Esophagus squamous epithelium (tissue), 5 donors: ENCODE results near the gene PTPRN2. TPM values are rescaled to one million over a fixed set of nuclear protein-coding genes. Genes with fewer than 3 reads are reported as not detected.

ENCODE experiments used
- DNase-seq: peaks from one replicate; lab custom pipeline; 2025; lab: John Stamatoyannopoulos, UW
- H3K27ac ChIP-seq, 4 donors: fragments of 200-600 bp; sonication (generic); one replicate each; pipeline ENCODE4 v1.5.1; 2016 to 2019; ENCODE audit warnings: mild to moderate bottlenecking in 1 of 4
- H3K27me3 ChIP-seq, 4 donors: fragments of 200-600 bp; sonication (generic); 1 replicate in 3 of 4; 2 replicates in 1 of 4; pipeline versions ENCODE4 v1.5.1 to v1.6.0; 2017 to 2021; ENCODE audit warnings: antibody characterized with exemption in 1 of 4
- H3K36me3 ChIP-seq, 3 donors: fragments of 200-600 bp; sonication (generic); one replicate each; pipeline ENCODE4 v1.5.1; 2016 to 2019
- H3K4me1 ChIP-seq, 3 donors: fragments of 200-600 bp; sonication (generic); one replicate each; pipeline ENCODE4 v1.5.1; 2017 to 2019
- H3K4me3 ChIP-seq, 4 donors: fragments of 200-600 bp; sonication (generic); 1 replicate in 3 of 4; 2 replicates in 1 of 4; pipeline ENCODE4 v1.5.1; 2016 to 2019; ENCODE audit warnings: mild to moderate bottlenecking in 2 of 4, moderate library complexity in 1 of 4
- H3K9me3 ChIP-seq, 3 donors: fragments of 200-600 bp; sonication (generic); one replicate each; pipeline ENCODE4 v1.5.1; 2016 to 2019
- CTCF ChIP-seq, 6 experiments: fragments of 450-650 bp in 4 of 6; fragments of 200-600 bp in 2 of 6; sonication (generic) in 2 of 6; IDR thresholded peaks; one replicate each; pipeline ENCODE4 v1.5.1; 2016 to 2019; ENCODE audit warnings: antibody characterized with exemption in 6 of 6, mild to moderate bottlenecking in 4 of 6, moderate library complexity in 4 of 6
- POLR2A ChIP-seq, 4 donors: fragments of 450-650 bp; IDR thresholded peaks; one replicate each; pipeline ENCODE4 v1.6.1; 2017; ENCODE audit warnings: antibody characterized with exemption in 4 of 4, mild to moderate bottlenecking in 4 of 4, moderate library complexity in 3 of 4
- WGBS, 2 donors: methylation state at CpG; one replicate each; pipeline ENCODE4 v1.1.5; 2018; 5-methylcytosine and 5-hydroxymethylcytosine counted together
- intact Hi-C: fragments of 100-400 bp; cut with DNase I; formaldehyde crosslinking; loops from one replicate; pipeline ENCODE4 v1.15.0; 2022
- total RNA-seq, 4 donors: library from RNA; depleted of rRNA; stranded (reverse); fragments of >200 nt; gene quantifications; one replicate each; pipeline ENCODE4 v1.1.0, GENCODE V29; 2016
- donor health status: DM: yes; HTN: yes; CAD: no.

PTPRN2 gene
- total RNA-seq, 4 donors from 2014 or later: 0.38 to 2.7 (median 1.0) TPM

DNA sequence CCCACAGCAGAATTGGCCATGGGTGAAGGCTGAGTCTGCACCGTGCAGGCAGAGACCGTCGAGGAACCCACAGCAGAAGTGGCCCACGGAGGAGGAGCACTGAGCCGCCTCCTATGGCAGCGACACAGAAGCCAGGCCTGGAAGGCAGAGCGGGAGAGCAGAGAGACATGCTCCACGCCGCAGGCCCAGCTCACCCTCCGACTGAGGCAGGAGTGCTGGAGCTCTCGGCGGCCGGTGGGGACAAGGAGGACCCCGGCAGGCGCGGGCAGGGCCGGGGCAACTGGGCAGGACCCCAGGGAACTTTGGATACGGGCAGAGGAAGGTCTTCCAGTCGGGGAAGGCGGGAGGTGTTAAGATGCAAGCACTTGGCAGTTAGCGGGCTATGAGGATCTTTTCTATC is 830.4 kb downstream of the PTPRN2 start:
- Histone ChIP-seq H3K27ac (no peak overlapping the region), H3K27me3 (no peaks in the 10 kb centered on the region), H3K36me3 (no peaks in the 10 kb centered on the region), H3K4me1 (no peaks in the 10 kb centered on the region), H3K4me3 (no peak overlapping the region), H3K9me3 (no peaks in the 10 kb centered on the region)
- TF ChIP-seq CTCF (IDR thresholded peaks at IDR 0.05) (no peak), POLR2A (IDR thresholded peaks at IDR 0.05) (no peak)
- DNase-seq: no peak
- 81 to 82% methylated on average over 16 to 20 of the region's 21 CpGs for WGBS, 2 donors
- intact Hi-C loops: no loop called here

DNA sequence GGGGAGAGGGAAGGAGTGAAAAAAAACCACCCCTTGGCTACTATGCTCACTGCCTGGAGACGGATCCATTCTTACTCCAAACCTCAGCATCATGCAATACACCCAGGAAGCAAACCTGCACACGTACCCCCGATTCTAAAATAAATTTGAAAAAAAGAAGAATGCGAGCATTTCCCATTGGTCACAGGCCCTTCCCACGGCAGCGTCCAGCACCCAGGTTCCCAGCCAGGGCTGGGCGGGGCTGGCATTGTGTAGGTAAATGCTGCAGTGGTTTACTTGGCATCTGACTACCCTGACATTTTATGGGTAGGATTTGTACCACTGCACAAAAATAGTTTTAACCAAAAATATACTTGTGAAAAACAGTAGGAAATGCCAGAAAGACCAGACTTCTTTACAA is 831.9 kb downstream of the PTPRN2 start:
- intact Hi-C loops: no loop called here
- H3K4me1 ChIP-seq: no peaks in the 10 kb centered on the region
- WGBS, 2 donors: 82 to 85% methylated on average over 7 of the region's 7 CpGs
- no peaks in the 10 kb centered on the region for H3K9me3 ChIP-seq
- no peaks in the 10 kb centered on the region for H3K36me3 ChIP-seq
- H3K4me3 ChIP-seq: no peak overlapping the region
- DNase-seq: no peak
- H3K27ac ChIP-seq: no peak overlapping the region
- no peak for TF ChIP-seq CTCF (IDR thresholded peaks at IDR 0.05)
- TF ChIP-seq POLR2A (IDR thresholded peaks at IDR 0.05): no peak
- H3K27me3 ChIP-seq: no peaks in the 10 kb centered on the region

- 75 to 85% methylated on average over 7 to 8 of the region's 9 CpGs for WGBS, 2 donors
- H3K27me3 ChIP-seq: no peaks in the 10 kb centered on the region
- H3K4me1 ChIP-seq: no peaks in the 10 kb centered on the region
- no peak overlapping the region for H3K4me3 ChIP-seq
- DNase-seq: no peak
- no peak overlapping the region for H3K27ac ChIP-seq
- intact Hi-C loops: no loop called here
- H3K9me3 ChIP-seq: no peaks in the 10 kb centered on the region
- TF ChIP-seq CTCF (IDR thresholded peaks at IDR 0.05) (no peak), POLR2A (IDR thresholded peaks at IDR 0.05) (no peak)
- H3K36me3 ChIP-seq: no peaks in the 10 kb centered on the region
These were observed 833.2 kb downstream of the PTPRN2 start for GRCh38 chr7:157754416-157754790.

DNA sequence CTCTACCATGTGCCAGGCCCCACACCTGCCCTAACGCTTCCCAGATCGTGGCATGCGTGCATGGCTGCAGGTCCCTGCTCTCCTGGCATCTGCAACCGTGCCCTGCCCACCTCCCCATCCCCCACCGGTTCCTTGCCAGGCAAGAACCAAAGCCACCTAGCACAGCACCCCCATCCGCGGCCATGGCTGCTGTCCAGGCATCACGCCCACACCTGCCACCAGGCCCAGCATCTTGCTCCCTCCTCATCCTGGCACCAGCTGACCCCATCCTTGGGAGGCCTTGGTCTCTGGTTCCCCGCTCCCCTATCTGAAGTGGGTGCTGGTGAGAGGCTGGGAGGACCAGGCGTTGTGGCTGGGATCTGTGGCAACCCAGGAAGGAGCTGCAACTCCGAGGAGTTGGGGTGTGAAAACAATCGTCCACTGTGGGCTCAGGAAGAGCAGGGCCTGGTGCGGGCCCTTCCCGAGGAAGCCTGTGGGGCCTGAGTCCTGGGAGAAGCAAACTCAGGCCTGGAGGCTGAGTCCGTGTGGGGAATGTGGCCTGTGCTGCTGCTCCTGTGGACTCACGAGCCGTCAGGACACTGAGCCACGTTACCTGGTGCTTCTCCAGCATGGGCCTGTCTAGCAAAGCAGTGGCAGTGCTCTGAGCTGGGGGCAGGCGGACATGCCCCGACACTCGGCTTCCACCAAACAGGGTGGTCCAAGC is 833.8 kb downstream of the PTPRN2 start:
- TF ChIP-seq CTCF (IDR thresholded peaks at IDR 0.05) (no peak), POLR2A (IDR thresholded peaks at IDR 0.05) (no peak)
- Histone ChIP-seq H3K4me1 (no peaks in the 10 kb centered on the region), H3K36me3 (no peaks in the 10 kb centered on the region), H3K9me3 (no peaks in the 10 kb centered on the region), H3K27ac (no peak overlapping the region), H3K27me3 (no peaks in the 10 kb centered on the region), H3K4me3 (no peak overlapping the region)
- no peak for DNase-seq
- intact Hi-C loops: no loop called here
- 76 to 83% methylated on average over 5 to 10 of the region's 21 CpGs for WGBS, 2 donors

DNA sequence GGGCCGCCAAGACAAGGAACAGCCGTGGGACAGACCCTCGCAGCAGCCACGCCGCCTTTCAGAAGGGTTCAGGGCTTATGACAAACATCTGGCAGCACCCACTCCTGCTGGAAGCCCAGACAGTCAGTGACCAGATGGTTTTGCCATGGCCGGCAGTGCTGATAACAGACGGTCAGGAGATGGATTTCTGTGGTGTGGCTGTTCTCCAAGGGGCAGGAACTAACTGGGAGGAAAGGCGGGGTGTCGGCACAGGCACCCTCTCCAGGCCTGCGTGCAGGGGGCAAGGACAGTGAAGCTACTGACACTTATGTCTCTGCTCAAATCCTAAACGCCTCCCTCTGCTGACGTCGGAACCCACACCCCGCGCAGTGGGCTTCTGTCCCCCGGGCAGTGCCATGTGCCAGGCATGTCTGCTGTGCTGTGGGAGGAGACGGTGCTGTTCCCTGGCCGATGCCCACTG is 834.8 kb downstream of the PTPRN2 start:
- TF ChIP-seq POLR2A (IDR thresholded peaks at IDR 0.05): no peak
- TF ChIP-seq CTCF (IDR thresholded peaks at IDR 0.05): no peak
- Histone ChIP-seq H3K4me1 (no peaks in the 10 kb centered on the region), H3K4me3 (no peak overlapping the region), H3K36me3 (no peaks in the 10 kb centered on the region), H3K27me3 (no peaks in the 10 kb centered on the region), H3K27ac (no peak overlapping the region), H3K9me3 (no peaks in the 10 kb centered on the region)
- WGBS, 2 donors: 67 to 78% methylated on average over 1 to 12 of the region's 18 CpGs
- intact Hi-C loops: no loop called here
- DNase-seq: no peak
